DND-41 (cell line): ENCODE data around the gene DYNC1I1.

Experiments
- ATAC-seq: fragments of 200-7000 bp; cut with Tn5 transposase; 3 replicates; pipeline ENCODE4 v1.9.1; 2021; ENCODE audit warnings: low read depth; ENCODE audit not compliant: insufficient read depth
- DNase-seq: peaks from one replicate; pipeline ENCODE4 v3.0.0-alpha.2; 2020
- H2AFZ ChIP-seq: 2 replicates; pipeline ENCODE4 v1.6.0; 2012; ENCODE audit warnings: low read depth, low read length
- H3K27ac ChIP-seq: 2 replicates; pipeline ENCODE4 v1.5.1; 2012; ENCODE audit warnings: low read length, inconsistent platforms
- H3K27me3 ChIP-seq: fragments of 200-600 bp; sonication (generic); 2 replicates; pipeline ENCODE4 v1.6.0; 2012; ENCODE audit warnings: low read length, mild to moderate bottlenecking, inconsistent platforms; ENCODE audit not compliant: insufficient read depth, poor library complexity
- H3K36me3 ChIP-seq: 2 replicates; pipeline ENCODE4 v1.5.1; 2012; ENCODE audit warnings: low read length, inconsistent platforms; ENCODE audit not compliant: insufficient read depth
- H3K4me1 ChIP-seq: 2 replicates; pipeline ENCODE4 v1.5.1; 2012; ENCODE audit warnings: mild to moderate bottlenecking, low read length; ENCODE audit not compliant: insufficient read depth
- H3K4me2 ChIP-seq: 2 replicates; pipeline ENCODE4 v1.6.0; 2012; ENCODE audit warnings: mild to moderate bottlenecking, moderate library complexity, low read length, inconsistent platforms; ENCODE audit not compliant: insufficient read depth
- H3K4me3 ChIP-seq, 2 experiments: fragments of 200-600 bp in 1 of 2; shearing (Covaris generic) in 1 of 2; 2 replicates each; pipeline ENCODE4 v1.5.1; 2012 to 2016; ENCODE audit warnings: inconsistent platforms in 2 of 2, low read length in 2 of 2, mild to moderate bottlenecking in 2 of 2, low read depth in 1 of 2, moderate library complexity in 1 of 2
- H3K79me2 ChIP-seq: 2 replicates; pipeline ENCODE4 v1.6.0; 2012; ENCODE audit warnings: low read length, inconsistent platforms; ENCODE audit not compliant: insufficient read depth
- H3K9ac ChIP-seq: 2 replicates; pipeline ENCODE4 v1.6.0; 2012; ENCODE audit warnings: low read depth, mild to moderate bottlenecking, inconsistent platforms, low read length, moderate library complexity
- H3K9me3 ChIP-seq: 2 replicates; pipeline ENCODE4 v1.5.1; 2012; ENCODE audit warnings: low read length, moderate library complexity, mild to moderate bottlenecking, inconsistent platforms; ENCODE audit not compliant: insufficient read depth, severe bottlenecking
- H4K20me1 ChIP-seq: 2 replicates; pipeline ENCODE4 v1.6.0; 2012; ENCODE audit warnings: low read length; ENCODE audit not compliant: insufficient read depth
- EZH2 ChIP-seq: IDR thresholded peaks from 3 replicates; pipeline ENCODE4 v1.6.1; 2012; ENCODE audit warnings: borderline replicate concordance, low read depth, mild to moderate bottlenecking, moderate library complexity, low read length, inconsistent platforms; ENCODE audit not compliant: severe bottlenecking
- TF ChIP-seq, protein P1 (sequence below): IDR thresholded peaks from 2 replicates; pipeline ENCODE4 v1.5.1; 2012; ENCODE audit warnings: borderline replicate concordance, low read length, moderate library complexity, mild to moderate bottlenecking; ENCODE audit not compliant: poor library complexity, severe bottlenecking; ENCODE audit errors: extremely low read depth

The DYNC1I1 gene

DNA sequence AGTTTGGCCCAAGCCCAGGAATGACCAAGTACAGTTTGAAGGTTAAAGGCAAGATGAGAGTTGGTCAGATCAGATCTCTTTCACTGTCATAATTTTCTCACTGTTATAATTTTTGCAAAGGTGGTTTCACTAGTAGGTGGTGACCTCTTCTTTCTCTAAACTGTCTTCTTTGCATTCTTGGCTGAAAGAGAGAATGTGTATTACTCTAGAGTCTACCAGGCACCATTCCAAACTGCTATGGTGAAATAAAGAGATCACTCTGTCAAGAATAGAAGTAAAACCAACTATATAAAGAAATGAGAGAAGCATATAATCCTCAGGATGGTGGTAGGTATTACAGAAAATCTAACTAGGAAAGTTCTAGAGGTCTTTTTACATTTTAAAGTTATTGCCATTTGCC lies 72.7 kb downstream of the DYNC1I1 start:
- Histone ChIP-seq H3K27ac (no peak overlapping the region), H3K4me3 (no peak overlapping the region), H3K4me2 (no peak overlapping the region), H2AFZ (no peak overlapping the region), H3K27me3 (no peaks in the 10 kb centered on the region), H3K9ac (no peak overlapping the region), H3K4me1 (no peaks in the 10 kb centered on the region), H3K79me2 (no peaks in the 10 kb centered on the region), H3K9me3 (no peaks in the 10 kb centered on the region), H3K36me3 (no peaks in the 10 kb centered on the region), H4K20me1 (no peaks in the 10 kb centered on the region)
- ATAC-seq (no peak), DNase-seq (no peak)
- TF ChIP-seq, protein P1, sequence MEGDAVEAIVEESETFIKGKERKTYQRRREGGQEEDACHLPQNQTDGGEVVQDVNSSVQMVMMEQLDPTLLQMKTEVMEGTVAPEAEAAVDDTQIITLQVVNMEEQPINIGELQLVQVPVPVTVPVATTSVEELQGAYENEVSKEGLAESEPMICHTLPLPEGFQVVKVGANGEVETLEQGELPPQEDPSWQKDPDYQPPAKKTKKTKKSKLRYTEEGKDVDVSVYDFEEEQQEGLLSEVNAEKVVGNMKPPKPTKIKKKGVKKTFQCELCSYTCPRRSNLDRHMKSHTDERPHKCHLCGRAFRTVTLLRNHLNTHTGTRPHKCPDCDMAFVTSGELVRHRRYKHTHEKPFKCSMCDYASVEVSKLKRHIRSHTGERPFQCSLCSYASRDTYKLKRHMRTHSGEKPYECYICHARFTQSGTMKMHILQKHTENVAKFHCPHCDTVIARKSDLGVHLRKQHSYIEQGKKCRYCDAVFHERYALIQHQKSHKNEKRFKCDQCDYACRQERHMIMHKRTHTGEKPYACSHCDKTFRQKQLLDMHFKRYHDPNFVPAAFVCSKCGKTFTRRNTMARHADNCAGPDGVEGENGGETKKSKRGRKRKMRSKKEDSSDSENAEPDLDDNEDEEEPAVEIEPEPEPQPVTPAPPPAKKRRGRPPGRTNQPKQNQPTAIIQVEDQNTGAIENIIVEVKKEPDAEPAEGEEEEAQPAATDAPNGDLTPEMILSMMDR, result no peak
- TF ChIP-seq EZH2, result no peak

DNA sequence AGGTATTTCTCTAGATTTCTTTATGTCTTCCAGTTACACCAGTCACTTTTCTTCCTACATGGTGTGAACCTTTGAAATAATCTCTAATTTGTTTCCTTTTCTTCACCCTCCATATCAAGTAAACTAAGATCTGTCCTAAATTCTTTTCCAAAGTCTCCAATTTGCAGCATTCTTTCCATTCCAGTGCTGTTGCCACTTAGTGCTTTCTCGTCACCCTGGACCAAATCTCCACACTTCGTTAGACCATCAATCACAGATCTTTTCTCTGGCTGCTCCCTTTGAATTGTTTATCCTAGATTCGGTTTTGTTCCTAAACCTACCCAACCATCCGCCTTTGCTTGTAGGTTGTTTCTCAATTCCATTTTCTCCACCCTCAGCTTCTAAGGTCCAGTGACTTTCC lies 74.7 kb downstream of the DYNC1I1 start:
- no peaks in the 10 kb centered on the region for H3K79me2 ChIP-seq
- H3K4me3 ChIP-seq, result no peak overlapping the region
- no peaks in the 10 kb centered on the region for H3K27me3 ChIP-seq
- no peak overlapping the region for H3K27ac ChIP-seq
- no peak overlapping the region for H3K4me2 ChIP-seq
- ATAC-seq (no peak), DNase-seq (no peak)
- no peaks in the 10 kb centered on the region for H3K9me3 ChIP-seq
- TF ChIP-seq, protein P1, result no peak
- no peak for TF ChIP-seq EZH2
- no peak overlapping the region for H2AFZ ChIP-seq
- no peaks in the 10 kb centered on the region for H4K20me1 ChIP-seq
- H3K9ac ChIP-seq, result no peak overlapping the region
- H3K36me3 ChIP-seq, result no peaks in the 10 kb centered on the region
- H3K4me1 ChIP-seq, result no peaks in the 10 kb centered on the region

DNA sequence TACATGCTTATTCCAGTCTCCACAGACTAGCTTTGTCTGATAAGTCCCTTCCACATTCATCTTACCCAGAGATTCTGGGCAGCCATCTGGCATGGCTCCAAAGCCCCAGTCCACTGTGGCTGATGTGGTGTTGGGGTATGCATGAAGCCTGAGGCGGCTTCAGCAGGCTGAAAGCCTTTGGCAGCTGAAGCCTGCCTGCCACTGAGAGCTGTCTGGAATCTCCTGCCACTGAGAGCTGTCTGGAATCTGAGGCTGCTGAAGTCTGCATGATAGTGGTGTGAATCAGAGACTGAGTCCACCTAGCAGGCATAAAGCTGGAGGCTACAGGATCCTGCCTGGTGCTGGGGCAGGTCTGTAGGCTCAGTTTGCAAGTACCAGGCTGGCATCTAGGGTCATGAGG lies 87.1 kb downstream of the DYNC1I1 start:
- H3K36me3 ChIP-seq, result no peaks in the 10 kb centered on the region
- no peak overlapping the region for H3K4me3 ChIP-seq
- TF ChIP-seq, protein P1, result no peak
- no peak for TF ChIP-seq EZH2
- no peak overlapping the region for H3K27ac ChIP-seq
- no peaks in the 10 kb centered on the region for H3K4me1 ChIP-seq
- no peaks in the 10 kb centered on the region for H3K27me3 ChIP-seq
- no peak overlapping the region for H3K4me2 ChIP-seq
- H3K9me3 ChIP-seq, result no peaks in the 10 kb centered on the region
- H2AFZ ChIP-seq, result no peak overlapping the region
- no peak for ATAC-seq
- no peak for DNase-seq
- no peak overlapping the region for H3K9ac ChIP-seq
- no peaks in the 10 kb centered on the region for H3K79me2 ChIP-seq
- no peaks in the 10 kb centered on the region for H4K20me1 ChIP-seq

DNA sequence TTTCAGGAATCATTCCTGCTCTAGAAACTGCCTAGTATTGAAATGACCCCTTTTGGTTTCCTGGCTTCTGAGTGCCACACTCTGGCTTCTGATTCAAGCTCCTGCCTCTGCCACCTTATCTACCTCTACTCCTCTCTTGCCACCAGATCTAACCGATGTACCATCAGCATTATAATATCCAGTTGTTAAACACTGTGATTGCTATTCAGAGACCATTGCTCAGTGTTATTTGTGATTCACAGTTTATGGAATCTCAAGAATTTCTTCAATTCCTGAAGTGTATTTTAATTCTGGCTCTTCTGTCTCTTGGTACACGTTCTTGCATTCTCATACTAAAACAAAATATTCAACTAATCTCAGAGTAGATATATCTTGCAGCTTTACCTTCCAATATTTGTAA lies 88.7 kb downstream of the DYNC1I1 start:
- no peak for TF ChIP-seq EZH2
- TF ChIP-seq, protein P1, result no peak
- DNase-seq, result no peak
- Histone ChIP-seq H3K36me3 (no peaks in the 10 kb centered on the region), H2AFZ (no peak overlapping the region), H4K20me1 (no peaks in the 10 kb centered on the region), H3K27me3 (no peaks in the 10 kb centered on the region), H3K9me3 (no peaks in the 10 kb centered on the region), H3K27ac (no peak overlapping the region), H3K4me3 (no peak overlapping the region), H3K4me1 (no peaks in the 10 kb centered on the region), H3K79me2 (no peaks in the 10 kb centered on the region), H3K4me2 (no peak overlapping the region), H3K9ac (no peak overlapping the region)
- ATAC-seq, result no peak
